Activated T-cell treated with anti-CD3 and anti-CD28 coated beads for 1 hour (primary cell): ENCODE data around the gene URM1.

ENCODE experiments used
- DNase-seq: peaks from one replicate; pipeline ENCODE4 v3.0.0-alpha.2; 2020; ENCODE audit warnings: low read depth

URM1 gene

DNA sequence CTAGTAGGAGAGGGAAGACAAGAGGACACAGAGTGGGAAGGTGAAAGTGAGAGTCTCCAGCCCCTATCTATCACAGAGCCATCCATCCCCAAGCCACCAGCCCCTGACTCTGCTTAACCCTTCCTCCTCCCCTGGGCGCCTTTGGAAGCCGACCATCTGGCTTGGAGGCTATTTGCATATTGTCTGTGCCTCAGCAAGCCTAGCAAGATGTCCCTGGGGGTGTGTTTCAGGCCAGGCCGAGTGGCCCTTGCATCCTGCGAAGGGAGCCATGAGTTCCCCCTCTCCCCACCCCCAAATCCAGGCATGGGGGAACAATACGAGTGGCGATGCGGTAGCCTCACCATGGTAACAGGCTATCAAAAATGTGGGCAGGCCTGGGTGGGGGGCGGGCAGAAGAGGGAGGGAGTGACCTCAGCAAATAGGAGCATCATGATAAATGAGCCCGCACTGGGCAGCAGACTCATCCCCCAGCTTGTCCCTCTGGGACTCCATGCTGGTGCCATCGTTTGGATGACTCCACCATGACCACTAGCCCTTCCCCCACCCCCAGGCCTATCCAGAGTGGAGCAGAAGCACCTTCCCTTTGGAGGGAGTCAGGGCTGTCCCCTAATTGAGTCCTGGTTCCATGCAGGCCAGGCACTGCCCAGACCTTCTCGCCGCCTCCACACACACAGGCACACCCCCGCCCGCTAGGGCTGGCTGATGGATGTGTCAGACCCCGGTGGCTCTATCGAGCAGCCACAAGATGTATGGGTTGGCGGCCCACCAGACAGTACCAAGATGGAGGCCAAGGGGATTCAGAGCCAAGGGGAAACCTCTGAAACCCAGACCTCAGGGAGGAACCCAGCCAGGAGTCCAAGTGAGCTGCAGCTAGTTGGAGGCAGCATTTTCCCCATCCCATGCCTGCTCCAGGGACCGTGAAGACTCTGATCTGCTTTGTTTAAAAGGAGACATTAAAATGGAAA, 14.6 kb downstream of the URM1 start:
- no peak for DNase-seq

- no peak for DNase-seq
Observed at GRCh38 chr9:128388150-128388549, 17.0 kb downstream of the URM1 start.

DNA sequence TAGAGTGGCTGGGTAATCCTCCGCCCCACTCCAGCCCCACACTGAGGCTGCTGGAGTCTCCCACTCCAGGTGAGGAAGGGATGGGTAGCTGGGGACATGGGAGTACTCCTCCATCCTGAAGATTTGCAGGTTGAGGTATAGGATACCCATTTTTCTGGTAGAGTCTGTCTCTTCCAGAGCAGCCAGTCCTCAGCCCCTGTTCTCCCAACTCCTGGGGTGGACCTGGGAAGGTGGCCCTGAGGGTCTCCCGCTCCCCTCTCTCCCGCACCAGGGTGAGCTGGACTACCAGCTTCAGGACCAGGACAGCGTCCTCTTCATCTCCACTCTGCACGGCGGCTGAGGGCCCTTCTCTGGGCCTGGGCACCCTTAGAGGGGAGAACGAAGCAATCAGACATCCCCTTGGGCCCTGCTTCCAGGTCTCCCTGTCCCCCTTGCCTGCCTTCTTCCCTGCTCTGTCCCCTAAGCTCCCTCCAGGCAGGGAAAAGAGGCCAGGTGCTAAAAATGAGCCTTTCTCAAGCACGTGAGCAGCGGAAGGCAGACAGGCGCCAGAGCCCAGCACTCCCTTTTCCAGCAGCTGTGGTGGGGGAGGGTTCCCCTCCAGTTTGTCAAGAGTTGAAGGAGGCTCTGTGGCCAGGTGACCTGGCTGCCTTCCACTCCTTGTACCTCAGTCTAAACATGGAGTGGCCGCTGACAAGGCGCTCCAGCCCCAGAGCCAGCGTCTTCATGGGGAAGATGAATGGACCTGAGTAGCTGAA, 18.4 kb downstream of the URM1 start:
- DNase-seq, result no peak

DNA sequence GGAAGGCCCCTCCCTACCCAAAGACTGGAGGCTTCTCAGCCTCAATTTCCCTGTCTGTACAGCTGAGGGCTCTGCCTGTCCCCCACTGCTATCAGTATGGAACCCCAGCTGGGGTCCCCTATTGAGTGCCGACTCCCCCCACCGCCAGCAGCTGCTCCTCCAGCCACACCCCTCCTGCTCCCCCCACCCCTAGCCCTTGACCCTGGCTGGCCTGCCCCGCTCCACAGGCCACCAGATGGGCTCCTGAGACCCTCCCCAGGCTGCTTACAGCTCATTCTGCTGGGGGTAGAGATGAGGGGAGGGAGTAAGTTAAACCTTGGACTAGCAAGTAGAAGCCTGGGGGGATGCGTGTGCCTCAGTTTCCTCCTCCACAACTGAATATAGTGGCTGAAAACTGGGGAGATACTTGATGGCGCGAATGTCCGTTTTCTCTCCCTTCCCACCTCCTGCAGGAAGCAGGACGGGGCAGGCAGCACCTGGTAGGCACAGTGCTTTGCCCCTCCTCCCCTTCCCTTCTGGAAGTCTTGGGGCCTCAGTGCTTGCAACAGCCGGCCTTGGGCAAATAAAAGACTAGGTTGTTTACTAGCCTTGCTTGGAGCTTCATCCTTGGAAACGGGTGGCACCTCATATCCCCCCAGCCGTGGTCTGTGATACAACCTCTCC, 19.1 kb downstream of the URM1 start:
- DNase-seq, result no peak

DNA sequence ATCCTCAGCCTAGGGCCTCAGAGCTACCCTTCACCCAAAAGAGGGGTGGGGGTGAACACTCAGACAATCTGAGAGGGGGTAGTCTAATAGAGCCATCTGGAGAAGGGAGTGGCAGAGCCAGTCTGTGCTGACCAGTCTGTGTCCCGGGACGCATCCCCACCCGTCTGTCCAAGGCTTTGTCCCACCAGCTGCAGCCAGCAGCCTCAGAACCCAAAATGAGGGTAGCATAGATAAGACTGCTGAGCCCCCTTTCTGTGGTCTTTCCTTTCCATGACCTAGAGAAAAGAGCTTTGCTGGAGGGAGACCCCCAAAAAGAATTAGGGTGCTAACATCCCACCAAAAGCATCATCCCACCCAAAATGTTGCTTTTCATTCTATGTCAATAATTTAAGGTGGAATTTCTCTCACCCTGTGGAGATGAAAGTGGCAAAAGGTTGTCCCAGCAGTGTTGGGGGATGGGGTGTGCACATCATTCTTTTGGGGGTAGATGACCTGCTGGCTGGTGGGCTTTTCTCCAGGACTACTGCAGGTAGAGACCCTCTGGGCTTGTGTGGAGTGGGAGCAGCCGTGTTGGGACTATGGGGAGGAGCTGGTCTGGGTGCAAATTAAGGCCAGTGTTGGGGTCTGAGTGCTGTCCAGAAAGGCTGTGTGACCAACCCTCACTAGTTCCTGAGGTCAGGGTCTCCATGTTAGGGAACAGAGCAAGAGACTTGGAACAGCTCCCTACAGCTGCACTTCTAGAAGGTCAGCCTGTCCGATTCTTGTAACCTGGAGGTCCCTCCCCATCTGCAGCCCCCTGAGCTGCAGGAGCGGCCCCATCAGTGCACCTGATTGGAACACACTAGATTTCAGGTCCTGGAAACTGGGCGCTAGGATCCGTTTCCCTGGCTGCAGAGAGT, 19.9 kb downstream of the URM1 start:
- no peak for DNase-seq

DNA sequence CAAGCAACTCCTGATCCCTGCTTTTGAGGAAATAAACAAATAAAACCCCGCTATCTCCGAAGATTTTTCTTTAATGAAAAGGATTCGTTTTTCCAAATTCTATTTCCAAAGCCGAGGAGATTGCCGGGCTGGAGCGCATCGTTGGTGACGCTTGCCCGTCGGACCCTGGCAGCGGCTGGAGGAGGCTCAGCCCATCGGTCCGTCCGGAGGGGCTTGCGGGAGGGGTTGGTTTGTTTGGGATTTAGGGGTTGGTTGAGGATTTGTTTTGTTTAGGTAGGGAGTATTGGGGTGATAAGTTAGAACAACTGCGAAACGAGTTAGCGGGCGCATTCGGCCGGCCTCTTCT, 20.8 kb downstream of the URM1 start:
- DNase-seq, result no peak

DNA sequence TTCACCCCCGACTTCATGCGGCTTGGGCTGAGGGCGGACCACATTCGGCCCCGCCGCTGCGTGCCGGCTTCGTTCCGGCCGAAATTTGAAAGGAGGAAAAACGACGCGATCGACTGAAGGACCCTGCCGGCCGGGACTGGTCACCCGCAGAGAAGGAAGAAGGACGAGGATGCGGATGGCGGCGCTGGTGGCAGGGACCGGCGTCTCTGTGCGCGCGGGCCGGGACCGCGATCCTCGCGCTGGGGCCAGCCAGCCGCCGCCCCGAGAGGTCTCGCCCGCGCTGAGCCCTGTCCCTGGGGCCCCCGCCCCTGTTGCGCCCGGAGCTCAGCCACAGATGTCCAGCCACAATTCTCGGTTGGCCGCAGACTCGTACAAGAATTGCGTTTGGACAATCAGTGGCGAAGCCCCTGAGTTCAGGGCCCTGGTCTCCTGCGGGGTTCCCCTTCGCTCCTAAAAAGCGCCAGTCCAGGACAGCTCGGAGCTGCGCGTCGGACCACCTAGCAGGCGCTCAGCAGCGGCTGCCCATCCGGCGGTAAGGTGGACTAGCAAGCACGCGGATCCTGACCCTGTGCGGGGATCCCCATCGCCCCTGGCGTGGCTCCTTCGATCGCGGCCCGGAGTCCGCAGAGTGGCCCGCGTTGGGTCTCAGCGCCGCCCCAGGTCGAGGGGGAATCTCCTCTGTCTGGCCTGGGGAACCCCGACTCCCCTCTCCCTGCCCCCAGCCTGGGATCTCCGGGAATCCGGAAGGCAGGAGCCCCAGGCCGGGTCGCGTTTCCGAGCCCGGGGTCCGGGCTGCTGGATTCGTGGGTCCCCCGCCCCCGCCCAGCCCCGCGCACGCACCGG, 21.3 kb downstream of the URM1 start:
- no peak for DNase-seq

- no peak for DNase-seq
Observed at GRCh38 chr9:128393145-128393775, 22.1 kb downstream of the URM1 start.

DNA sequence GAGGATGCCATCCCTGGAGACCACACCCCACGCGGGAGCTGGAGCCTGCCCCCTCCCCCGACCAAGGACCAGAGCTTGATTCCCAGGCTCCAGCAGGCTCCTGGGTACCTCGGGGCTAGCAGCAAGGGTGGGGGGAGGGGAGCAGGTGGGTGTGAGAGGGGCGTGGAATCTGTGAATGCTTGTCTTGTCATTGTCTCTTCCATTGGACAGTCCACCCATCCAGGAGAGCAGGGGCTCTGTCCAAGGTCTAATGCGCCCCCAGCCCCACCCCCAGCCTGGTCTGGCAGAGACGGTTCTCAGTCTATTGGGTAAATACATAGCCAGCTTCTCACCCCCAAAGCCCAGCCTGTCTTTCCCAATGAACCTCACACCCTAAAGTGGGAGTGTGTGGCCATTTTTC, 22.8 kb downstream of the URM1 start:
- no peak for DNase-seq

DNA sequence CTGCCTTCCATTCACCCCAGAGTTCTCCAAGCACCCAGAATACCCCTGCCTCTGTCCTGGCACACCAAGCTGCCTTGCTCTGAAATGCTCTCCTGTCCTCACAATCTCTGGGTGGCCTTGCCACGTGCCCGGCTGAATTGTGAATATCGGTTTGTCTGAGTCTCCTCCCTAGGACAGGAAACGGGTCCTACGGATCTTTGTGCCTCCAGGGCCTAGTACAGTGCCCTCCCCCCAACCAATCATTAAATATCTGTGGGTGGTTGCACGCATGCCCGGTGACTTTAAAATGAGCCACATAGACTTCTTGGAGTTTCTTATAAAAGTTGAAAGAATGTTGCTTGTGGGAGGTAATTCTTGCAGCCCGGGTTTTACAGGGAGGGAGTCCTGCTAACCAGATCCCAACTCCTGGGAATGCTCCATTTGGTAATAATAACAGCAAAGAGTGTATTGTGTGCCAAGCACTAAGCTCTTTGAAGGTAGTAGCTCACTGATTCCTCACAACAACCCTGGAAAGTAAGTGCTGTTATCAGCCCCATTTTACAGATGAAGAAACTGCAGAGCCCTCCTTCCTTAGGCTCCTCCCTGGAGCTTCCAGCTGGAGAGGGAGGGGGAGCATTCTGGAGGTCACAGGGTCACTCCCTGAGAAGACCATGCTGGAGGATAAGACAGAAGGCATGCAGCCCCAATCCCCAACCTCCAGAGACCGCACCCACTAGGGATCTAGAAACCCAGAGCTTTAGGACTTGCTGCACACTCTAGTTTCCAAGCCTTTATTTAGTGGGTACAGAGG, 23.4 kb downstream of the URM1 start:
- DNase-seq, result no peak

- no peak for DNase-seq
Observed at GRCh38 chr9:128396970-128397613, 25.9 kb downstream of the URM1 start.

GRCh38 chr9:128397831-128398230, 26.7 kb downstream of the URM1 start:
- DNase-seq, result no peak

- DNase-seq, result no peak
Observed at GRCh38 chr9:128399861-128400260, 28.7 kb downstream of the URM1 start.

DNA sequence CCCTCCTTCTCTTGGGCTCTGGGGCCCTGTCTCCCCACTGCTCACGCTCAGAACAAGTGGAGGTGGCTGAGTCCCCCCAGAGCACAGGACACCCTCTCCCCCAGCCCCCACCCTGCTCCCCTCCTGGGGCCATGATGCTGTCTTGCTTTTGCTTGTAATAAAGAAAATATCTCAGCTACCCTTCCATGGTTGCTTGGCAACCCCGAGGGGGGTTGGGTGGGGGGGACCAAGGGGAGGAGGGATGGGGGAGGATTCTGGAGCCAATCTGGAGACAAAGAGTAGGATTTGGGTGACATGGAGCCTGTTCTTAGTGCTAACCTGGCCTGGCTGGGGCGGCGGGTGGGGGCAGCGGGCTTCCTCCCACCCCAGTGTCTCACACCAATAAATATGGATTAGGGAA, 33.4 kb downstream of the URM1 start:
- no peak for DNase-seq

- DNase-seq, result no peak
Observed at GRCh38 chr9:128405077-128405779, 34.1 kb downstream of the URM1 start.

DNA sequence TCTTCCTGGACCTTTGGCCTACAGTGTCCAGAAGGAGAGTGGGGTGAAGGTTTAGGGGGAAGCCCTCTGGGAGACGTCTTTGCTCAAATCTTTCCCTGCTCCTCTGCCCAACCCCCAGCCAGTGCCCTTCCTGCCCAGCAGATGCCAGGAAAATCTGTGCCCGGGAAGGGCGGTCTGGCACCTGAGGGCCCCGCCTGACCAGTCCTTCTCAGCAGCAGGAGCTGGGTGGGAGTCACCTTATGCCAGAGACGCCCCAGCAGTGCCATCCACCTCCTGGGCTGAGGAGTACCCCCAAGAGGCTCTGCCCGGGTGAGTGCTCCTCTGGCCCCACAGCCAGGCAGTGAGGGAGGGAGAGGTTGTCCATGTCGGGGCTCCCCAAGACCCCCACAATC, 34.6 kb downstream of the URM1 start:
- DNase-seq, result no peak

- DNase-seq, result no peak
Observed at GRCh38 chr9:128406848-128407391, 35.7 kb downstream of the URM1 start.

- DNase-seq, result no peak
Observed at GRCh38 chr9:128408963-128409431, 37.8 kb downstream of the URM1 start.
